ENCODE data around the gene EFCAB6.

EFCAB6 gene

GRCh38 chr22:43541462-43542407 is 270.4 kb downstream of the EFCAB6 start:
- no peak for DNase-seq

GRCh38 chr22:43541022-43541421 is 271.1 kb downstream of the EFCAB6 start:
- no peak for DNase-seq

- no peak for DNase-seq
These were observed 271.6 kb downstream of the EFCAB6 start for GRCh38 chr22:43540529-43540923.

GRCh38 chr22:43539572-43540528 is 272.3 kb downstream of the EFCAB6 start:
- DNase-seq: no peak

- DNase-seq: no peak
These were observed 275.0 kb downstream of the EFCAB6 start for GRCh38 chr22:43537019-43537585.

GRCh38 chr22:43535741-43536140 is 276.4 kb downstream of the EFCAB6 start:
- DNase-seq: no peak

- no peak for DNase-seq
These were observed 276.8 kb downstream of the EFCAB6 start for GRCh38 chr22:43535336-43535735.

- no peak for DNase-seq
These were observed 277.2 kb downstream of the EFCAB6 start for GRCh38 chr22:43534916-43535315.

- no peak for DNase-seq
These were observed 278.3 kb downstream of the EFCAB6 start for GRCh38 chr22:43533656-43534428.

GRCh38 chr22:43533156-43533530 is 279.0 kb downstream of the EFCAB6 start:
- DNase-seq: no peak

- no peak for DNase-seq
These were observed 279.6 kb downstream of the EFCAB6 start for GRCh38 chr22:43532301-43533155.

- DNase-seq: no peak
These were observed 280.5 kb downstream of the EFCAB6 start for GRCh38 chr22:43531651-43532050.

GRCh38 chr22:43530349-43531201 is 281.5 kb downstream of the EFCAB6 start:
- DNase-seq: no peak

GRCh38 chr22:43529934-43530333 is 282.2 kb downstream of the EFCAB6 start:
- no peak for DNase-seq

- no peak for DNase-seq
These were observed 282.6 kb downstream of the EFCAB6 start for GRCh38 chr22:43529461-43529860.

GRCh38 chr22:43528601-43529360 is 283.3 kb downstream of the EFCAB6 start:
- DNase-seq: no peak

GRCh38 chr22:43526946-43527345 is 285.2 kb downstream of the EFCAB6 start:
- no peak for DNase-seq

- no peak for DNase-seq
These were observed 285.9 kb downstream of the EFCAB6 start for GRCh38 chr22:43526117-43526655.

- no peak for DNase-seq
These were observed 290.4 kb downstream of the EFCAB6 start for GRCh38 chr22:43521716-43522115.

Data from NCI-H2029 treated with DMSO at 0.1 percent for 48 hours (cell line).